Eye (tissue), 1 donor: ENCODE results near the gene SPAG17.

ENCODE experiments used
- DNase-seq: peaks from one replicate; pipeline ENCODE4 v3.0.0-alpha.2; 2015

SPAG17 gene

GRCh38 chr1:118185084-118185832, at the start of gene SPAG17:
Gene SPAG17, minus strand, starts transcription at chr1:118185228. Its CDS starts 71 bp downstream, at chr1:118185157.
- peak; percentile 97 for DNase-seq

DNA sequence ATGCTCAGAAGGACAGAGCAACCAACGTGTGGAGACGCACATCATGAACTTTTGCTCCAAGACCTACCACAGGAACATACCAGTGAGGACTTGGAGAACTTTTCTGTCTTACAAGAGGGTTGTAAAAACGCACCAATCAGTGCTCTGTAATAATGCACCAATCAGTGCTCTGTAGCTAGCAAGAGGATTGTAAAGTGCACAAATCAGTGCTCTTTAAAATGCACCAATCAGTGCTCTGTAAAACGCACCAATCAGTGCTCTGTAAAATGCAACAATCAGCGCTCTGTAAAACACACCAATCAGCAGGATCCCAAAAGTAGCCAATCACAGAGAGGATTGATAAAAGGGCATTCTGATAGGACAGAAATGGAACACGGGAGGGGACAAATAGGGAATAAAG, 40.4 kb upstream of the SPAG17 start:
- no peak for DNase-seq

DNA sequence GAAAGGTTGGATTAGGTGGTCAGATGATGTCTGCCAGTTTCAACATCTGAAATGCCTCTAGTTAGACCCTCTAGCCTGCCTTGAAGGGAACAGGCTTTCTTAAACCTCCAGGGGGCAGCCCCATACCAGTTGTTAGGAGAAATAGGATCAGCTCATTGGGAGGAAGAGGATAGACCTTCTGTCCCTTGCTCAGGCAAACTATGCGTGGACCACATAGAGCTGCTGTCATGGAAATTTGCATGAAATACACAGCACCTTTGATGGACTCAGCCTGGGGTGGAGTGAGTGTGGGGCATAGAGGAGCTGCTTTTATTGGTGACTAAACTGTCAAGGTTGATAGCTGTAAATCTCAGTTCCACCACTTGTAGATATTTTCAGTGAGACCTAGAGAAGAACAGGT, 38.4 kb upstream of the SPAG17 start:
- peak; percentile 48 for DNase-seq

- DNase-seq, result no peak
These were observed 34.4 kb upstream of the SPAG17 start for GRCh38 chr1:118219438-118219837.

DNA sequence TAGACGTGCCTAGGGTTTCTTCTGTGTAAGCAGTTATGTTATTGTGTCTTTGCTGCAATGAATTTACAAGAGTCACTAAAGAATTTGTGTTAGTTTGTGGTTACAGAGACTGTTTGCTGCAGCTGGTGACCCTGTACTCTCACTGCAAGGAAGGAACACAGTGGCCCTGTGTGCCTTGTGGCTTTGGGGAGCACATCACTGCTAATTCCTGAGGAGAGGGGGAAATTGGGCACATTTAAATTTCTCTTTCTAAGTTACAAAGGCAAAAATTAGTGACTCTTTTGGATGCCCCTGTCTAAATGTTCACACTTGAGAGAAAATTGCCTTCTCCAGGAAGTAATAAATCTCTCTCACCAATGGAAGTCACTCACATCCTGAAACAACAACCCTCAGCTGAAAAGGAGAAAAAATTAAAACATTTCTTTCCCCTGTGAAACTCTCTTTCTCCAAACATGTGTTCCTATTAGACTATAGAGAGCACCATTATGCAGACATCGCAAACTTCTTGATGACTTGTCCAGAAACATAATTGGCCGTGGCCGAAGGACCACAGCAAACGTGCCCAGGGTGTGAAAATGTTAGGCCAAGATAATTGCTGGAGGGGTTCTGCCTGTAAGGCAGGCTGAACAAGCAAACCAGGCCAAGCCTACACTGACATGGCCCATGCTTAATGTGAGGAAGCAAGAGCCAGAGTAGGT, 32.3 kb upstream of the SPAG17 start:
- DNase-seq, result no peak

- DNase-seq, result no peak
These were observed 29.8 kb upstream of the SPAG17 start for GRCh38 chr1:118214866-118215265.

GRCh38 chr1:118210723-118211110, 25.7 kb upstream of the SPAG17 start:
- no peak for DNase-seq

DNA sequence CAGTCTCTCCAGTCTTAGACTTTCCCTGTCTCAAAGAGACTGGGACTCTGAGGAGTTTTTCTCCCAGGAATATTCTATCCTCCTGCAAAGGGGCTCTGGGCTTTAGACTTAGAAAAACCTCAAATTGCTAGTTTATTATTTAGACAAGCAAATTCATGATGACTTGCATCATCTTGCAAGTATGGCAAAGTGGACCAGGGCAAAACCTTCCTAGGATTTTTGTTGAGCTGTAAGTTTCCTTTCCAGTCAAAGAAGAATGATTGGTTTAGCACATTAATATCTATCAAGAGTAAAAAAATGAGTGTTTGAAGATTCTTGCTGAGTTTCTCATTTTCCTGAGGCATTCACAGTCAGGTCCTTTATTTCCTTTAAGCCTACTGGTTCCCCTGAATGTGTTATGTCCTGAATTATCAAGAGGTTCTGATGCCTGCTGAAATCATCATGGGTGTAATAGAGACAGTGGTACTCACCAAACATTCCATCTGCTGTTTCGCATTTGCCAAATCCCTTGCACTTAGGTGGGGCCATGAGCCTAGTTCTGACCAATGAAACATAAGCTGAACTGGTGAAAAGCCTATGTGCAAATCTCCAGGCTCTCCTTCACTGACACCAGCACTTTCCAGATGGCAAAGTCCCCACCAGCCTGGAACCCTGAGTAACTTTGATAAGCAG, 25.2 kb upstream of the SPAG17 start:
- DNase-seq, result no peak

DNA sequence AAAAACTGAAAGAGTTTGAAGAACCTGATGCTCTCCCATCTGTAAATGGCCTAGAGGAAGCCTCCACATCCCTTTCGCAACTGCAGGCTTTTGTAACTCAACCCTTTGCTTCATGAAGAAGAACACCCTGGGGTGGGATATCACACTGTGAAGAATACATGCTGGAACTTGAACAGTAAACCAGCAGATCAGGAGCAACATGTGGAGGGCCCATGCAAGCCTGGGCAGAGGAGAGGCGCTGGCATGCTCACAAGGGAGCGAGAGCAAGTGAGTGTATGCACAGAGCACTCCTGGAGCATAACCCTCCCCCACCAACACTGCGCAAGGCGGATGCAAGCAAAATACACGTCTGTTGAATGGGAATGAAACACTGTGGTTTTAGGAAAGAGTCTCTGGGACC, 24.6 kb upstream of the SPAG17 start:
- no peak for DNase-seq

- DNase-seq, result no peak
These were observed 21.9 kb upstream of the SPAG17 start for GRCh38 chr1:118206966-118207365.

DNA sequence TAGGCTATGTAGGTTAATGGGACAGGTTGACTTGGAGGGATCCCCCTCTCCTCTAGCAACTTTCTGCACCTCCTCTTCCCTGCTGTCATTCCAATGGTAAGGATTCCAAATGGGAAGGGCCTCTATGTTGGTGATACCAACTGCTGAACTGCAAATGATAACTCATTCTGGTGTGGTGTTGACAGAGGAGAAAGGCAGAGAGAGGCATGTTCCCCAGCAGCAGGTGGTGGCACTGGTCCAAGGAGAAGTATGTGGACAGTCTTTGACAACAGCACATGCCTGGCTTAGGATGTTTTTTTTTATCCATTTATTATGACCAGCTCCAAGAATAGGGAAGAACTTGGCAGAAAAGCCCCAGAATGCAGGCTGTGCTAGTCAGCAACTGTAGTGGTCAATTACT, 19.6 kb upstream of the SPAG17 start:
- DNase-seq, result no peak

DNA sequence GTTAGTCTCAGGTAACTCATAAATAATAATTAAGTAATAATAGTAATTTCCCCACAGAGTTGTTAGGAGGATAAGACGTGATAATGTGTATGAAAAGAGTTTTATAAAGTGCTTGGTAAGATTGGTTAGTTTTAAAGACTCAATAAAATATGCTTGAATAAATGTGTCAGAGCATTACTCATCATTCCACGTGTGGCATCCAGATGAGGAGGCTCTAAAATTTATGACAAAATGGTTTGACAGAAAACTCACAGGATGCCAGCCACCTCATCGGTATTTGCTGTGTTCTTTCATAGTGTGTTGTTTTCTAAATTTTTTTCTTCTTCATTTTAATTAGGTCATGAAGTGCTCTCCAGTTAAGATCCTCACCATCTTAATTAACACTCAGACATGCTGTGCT, 19.1 kb upstream of the SPAG17 start:
- DNase-seq, result no peak

DNA sequence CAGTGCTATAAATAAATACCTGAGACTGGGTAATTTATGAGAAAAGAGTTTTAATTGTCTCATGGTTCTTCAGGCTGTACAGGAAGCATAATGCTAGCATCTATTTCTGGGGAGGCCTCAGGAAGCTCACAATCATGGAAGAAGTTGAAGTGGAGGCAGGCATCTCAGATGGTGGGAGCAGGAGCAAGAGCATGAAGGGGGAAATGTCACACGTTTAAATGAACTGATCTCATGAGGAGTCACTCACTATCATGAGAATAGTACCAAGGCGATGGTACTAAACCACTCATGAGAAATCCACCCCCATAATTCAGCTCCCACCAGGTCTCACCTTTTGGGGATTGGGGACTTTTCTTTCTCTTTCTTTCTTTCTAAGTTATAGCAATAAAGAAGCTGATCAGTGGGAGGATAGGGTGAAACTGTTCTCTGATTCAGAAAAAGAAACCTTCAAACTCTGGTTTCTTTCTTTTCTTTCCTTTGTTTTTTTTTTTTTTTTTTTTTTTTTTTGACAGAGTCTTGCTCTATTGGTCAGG, 17.1 kb upstream of the SPAG17 start:
- DNase-seq, result no peak

- DNase-seq, result no peak
These were observed 16.5 kb upstream of the SPAG17 start for GRCh38 chr1:118201524-118201923.

- no peak for DNase-seq
These were observed 15.8 kb upstream of the SPAG17 start for GRCh38 chr1:118200836-118201235.

DNA sequence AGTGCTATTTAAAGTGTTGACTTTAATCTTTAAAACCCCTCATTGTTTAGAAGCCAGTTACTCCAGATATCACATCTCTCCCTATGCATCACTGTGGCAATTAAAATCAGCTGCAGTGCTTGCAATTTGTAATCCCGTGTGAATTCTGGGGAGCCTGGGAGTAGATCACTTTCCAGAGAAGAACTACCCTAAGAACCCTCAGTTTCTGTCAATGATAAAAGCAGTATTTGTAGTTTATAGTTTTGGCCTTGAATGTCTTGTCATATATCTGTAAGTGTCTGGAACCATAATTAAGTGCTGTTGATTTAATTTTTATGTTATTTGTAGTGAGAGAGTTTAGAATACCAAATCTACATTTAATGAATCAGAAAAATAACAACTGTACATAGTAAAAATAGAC, 5.5 kb upstream of the SPAG17 start:
- no peak for DNase-seq

DNA sequence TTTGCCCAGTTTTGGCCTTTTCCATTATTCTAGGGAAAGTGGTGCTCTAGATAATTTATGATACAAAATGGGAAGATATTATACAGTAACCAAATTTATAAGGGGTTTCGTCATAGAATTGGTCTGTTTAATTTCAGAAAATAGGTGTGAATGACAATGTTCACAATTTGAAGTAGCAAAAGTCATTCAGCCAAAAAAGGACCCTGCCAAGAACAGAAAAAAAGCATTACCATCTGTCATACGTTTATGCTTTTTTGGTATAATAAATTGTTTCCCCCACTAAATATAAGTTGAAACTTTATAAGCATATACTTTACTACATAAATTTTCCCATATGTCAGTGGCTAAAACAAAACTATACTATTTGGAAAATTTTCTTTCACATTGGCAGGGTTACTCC, 4.5 kb upstream of the SPAG17 start:
- DNase-seq, result no peak

- no peak for DNase-seq
These were observed 3.4 kb upstream of the SPAG17 start for GRCh38 chr1:118188411-118188810.

DNA sequence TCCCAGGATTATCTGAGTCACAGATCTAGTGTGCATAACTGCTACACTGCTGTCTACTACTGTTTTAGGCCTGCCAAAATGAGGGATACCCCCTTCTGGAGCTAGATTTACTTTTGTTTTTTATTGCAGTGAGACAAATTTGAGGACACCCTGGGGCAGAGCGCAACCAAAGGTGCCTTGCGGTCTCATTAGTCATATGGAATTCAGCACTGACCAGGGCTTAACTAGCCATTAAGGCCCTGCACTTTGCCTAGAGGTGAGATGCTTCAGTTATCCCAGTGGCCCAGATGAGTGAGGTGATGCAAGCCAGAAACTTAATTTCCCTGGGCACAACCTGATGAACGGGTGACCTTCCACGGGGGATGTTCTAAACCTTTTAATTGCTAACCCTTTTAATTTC, 998 bp upstream of the SPAG17 start:
- DNase-seq, result no peak

GRCh38 chr1:118184739-118185083, 317 bp downstream of the SPAG17 start:
- DNase-seq, result no peak

DNA sequence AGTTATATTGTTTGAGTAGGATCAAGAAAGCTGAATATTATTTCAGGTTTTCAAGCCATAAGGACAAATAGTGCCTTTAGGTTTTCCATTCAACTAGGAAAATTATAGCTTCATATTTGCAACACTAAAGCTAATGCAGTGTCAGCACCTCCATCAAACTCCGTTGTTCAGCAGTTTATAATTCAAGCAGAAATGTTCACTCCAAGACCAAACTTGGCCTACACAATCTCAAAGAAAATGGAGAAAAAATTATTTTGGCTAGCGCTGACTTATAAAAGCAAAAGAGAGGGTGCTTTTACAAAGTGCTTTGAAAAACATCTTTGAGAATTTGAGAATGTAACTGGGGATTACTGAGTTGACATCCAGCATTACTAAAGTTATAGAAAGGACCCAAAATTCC, 1.4 kb downstream of the SPAG17 start:
- DNase-seq, result peak; percentile 16

GRCh38 chr1:118177998-118178397, 7.0 kb downstream of the SPAG17 start:
- DNase-seq, result no peak

GRCh38 chr1:118169016-118169415, 16.0 kb downstream of the SPAG17 start:
- DNase-seq, result peak; percentile 40

DNA sequence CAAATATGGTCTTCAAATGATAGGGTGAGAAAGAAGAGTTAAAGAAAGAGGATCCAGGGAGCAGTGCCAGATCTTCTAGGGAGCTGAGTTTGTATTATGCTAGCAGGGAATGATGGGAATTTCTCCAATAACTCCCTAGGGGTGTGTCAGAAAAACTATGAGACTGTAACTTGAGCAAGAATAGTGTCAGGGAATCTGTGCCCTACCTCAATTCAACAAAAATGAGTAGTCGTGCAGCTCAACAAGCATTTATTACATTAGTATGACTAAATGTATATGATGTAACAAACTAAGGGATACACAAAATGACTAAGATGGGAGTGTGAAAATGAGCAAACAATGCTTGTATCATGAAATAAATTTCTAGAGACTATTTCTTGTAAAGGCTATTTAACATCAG, 24.2 kb downstream of the SPAG17 start:
- DNase-seq, result no peak
